Lung (tissue), 12 donors: ENCODE data around the gene KNG1. TPM values are rescaled to one million over a fixed set of nuclear protein-coding genes. Genes with fewer than 3 reads are reported as not detected.
"Not testable (repeated sequence)": the region's sequence is repeated elsewhere in the genome, so short reads cannot be mapped to it uniquely, and the experiment has no call there.

Source experiments
- ATAC-seq: fragments of 200-7000 bp; cut with Tn5 transposase; one replicate; pipeline ENCODE4 v1.9.1; 2020; ENCODE audit warnings: moderate number of reproducible peaks; ENCODE audit not compliant: insufficient read depth, low FRiP score
- DNase-seq, 3 donors: peaks; one replicate each; pipeline ENCODE4 v3.0.0-alpha.2; 2013 to 2017
- H3K27ac ChIP-seq, 2 donors: one replicate each; pipeline ENCODE4 v1.5.1; 2013; ENCODE audit warnings: mild to moderate bottlenecking in 2 of 2, moderate library complexity in 2 of 2, control low read depth in 1 of 2, inconsistent platforms in 1 of 2, low read depth in 1 of 2, low read length in 1 of 2
- H3K27me3 ChIP-seq, 3 donors: one replicate each; pipeline ENCODE4 v1.5.1; 2013; ENCODE audit warnings: low read length in 2 of 3; ENCODE audit not compliant: control insufficient read depth in 3 of 3, insufficient read depth in 3 of 3
- H3K36me3 ChIP-seq, 4 donors: one replicate each; pipeline ENCODE4 v1.5.1; 2013; ENCODE audit warnings: low read length in 4 of 4, mild to moderate bottlenecking in 1 of 4, moderate library complexity in 1 of 4; ENCODE audit not compliant: control insufficient read depth in 4 of 4, insufficient read depth in 4 of 4
- H3K4me1 ChIP-seq, 5 donors: one replicate each; pipeline ENCODE4 v1.5.1; 2013; ENCODE audit warnings: low read length in 5 of 5, mild to moderate bottlenecking in 2 of 5, moderate library complexity in 1 of 5; ENCODE audit not compliant: control insufficient read depth in 5 of 5, insufficient read depth in 5 of 5
- H3K4me3 ChIP-seq: one replicate; pipeline ENCODE4 v1.5.1; 2013; ENCODE audit warnings: mild to moderate bottlenecking, control low read depth, moderate library complexity
- H3K9ac ChIP-seq, 2 donors: one replicate each; pipeline ENCODE4 v1.5.1; 2013; ENCODE audit warnings: low read length in 2 of 2, control low read depth in 1 of 2; ENCODE audit not compliant: insufficient read depth in 1 of 2
- H3K9me3 ChIP-seq, 4 donors: one replicate each; pipeline ENCODE4 v1.5.1; 2013; ENCODE audit warnings: low read length in 3 of 4, mild to moderate bottlenecking in 1 of 4, moderate library complexity in 1 of 4; ENCODE audit not compliant: control insufficient read depth in 4 of 4, insufficient read depth in 3 of 4
- whole genome bisulfite sequencing, 2 donors: extraction: QIAGEN DNeasy Blood & Tissue Kit; methylation state at CpG; one replicate each; pipeline ENCODE4 v1.1.7; 2013; 5-methylcytosine and 5-hydroxymethylcytosine counted together
- polyA plus RNA-seq, 2 donors: library from polyadenylated mRNA; stranded (reverse); fragments of 200-250 nt; gene quantifications; one replicate each; pipeline ENCODE4 v1.2.1, GENCODE V29; 2013
- total RNA-seq, 2 donors: library from RNA; depleted of rRNA in 1 of 2; stranded (reverse); fragments of >200 nt in 1 of 2; gene quantifications; one replicate each; pipeline ENCODE4 v1.2.1, GENCODE V29; 2014 to 2021
- TF ChIP-seq, protein P1 (sequence below): IDR thresholded peaks from 2 replicates; pipeline ENCODE4 v1.5.1; 2012; ENCODE audit warnings: mild to moderate bottlenecking; ENCODE audit errors: control extremely low read depth, extremely low read depth
- donor health status: control.
- donor health status: control.
- donor health status: Bipolar disorder and iron deficiency.
- donor health status: healthy.
- donor health status: DM: yes; HTN: yes; CAD: no.

The KNG1 gene
- total and polyA plus RNA-seq, 4 donors = 0.07 to 0.23 (median 0.13) TPM

DNA sequence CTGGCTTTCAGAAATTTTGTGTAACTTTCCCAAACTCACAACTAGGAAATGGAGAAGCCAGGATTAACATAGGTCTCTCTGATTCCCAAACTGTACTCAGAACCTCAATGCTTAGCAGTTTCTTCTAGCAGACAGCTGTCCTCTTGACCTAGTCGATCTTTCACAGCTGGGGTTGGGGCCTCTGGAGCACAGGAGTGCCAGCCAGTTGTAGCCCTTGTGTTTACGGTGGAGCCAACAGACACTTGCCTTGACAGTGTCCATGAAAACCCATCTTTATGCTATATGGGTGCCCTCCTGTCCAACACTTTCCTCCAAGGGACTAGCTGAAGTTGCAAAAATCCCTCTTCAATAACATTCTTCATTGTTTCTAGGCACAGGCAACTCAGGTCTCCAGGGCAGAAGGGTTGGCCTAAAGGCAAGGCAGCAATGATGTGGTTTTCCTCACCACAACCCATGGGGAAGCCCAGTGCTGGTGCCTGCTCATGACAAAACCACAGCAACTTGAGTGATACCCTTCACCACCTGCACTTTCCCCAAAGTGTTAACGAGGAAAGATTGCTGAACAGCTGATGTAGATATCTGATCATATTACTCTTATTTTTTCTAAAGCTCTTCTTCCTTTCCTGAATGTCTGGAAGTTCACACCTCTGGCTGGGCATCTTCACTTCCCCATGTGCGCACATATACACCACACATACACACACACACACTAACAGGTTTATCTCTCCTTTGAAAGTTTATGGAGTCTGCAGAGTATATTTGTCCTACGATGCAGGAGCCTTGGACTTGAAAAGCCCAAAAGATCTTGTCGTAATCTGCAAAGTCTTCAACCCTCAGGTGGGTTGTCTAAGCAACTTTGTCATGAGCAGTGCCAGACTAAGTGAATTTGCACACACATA, 11.0 kb upstream of the KNG1 start:
- ATAC-seq (no peak), DNase-seq (no peak)
- no peaks in the 10 kb centered on the region for H3K9me3 ChIP-seq
- 63 to 77% methylated on average over 6 of the region's 6 CpGs for WGBS, 2 donors
- no peaks in the 10 kb centered on the region for H3K27me3 ChIP-seq
- H3K4me3 ChIP-seq = no peak overlapping the region
- TF ChIP-seq, protein P1, sequence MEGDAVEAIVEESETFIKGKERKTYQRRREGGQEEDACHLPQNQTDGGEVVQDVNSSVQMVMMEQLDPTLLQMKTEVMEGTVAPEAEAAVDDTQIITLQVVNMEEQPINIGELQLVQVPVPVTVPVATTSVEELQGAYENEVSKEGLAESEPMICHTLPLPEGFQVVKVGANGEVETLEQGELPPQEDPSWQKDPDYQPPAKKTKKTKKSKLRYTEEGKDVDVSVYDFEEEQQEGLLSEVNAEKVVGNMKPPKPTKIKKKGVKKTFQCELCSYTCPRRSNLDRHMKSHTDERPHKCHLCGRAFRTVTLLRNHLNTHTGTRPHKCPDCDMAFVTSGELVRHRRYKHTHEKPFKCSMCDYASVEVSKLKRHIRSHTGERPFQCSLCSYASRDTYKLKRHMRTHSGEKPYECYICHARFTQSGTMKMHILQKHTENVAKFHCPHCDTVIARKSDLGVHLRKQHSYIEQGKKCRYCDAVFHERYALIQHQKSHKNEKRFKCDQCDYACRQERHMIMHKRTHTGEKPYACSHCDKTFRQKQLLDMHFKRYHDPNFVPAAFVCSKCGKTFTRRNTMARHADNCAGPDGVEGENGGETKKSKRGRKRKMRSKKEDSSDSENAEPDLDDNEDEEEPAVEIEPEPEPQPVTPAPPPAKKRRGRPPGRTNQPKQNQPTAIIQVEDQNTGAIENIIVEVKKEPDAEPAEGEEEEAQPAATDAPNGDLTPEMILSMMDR = no peak
- H3K27ac ChIP-seq = no peak overlapping the region
- H3K36me3 ChIP-seq = no peaks in the 10 kb centered on the region
- H3K4me1 ChIP-seq = peaks cover 0 to 3% (median 0%) of the 10 kb centered on the region in 5 donors
- H3K9ac ChIP-seq = no peak overlapping the region

DNA sequence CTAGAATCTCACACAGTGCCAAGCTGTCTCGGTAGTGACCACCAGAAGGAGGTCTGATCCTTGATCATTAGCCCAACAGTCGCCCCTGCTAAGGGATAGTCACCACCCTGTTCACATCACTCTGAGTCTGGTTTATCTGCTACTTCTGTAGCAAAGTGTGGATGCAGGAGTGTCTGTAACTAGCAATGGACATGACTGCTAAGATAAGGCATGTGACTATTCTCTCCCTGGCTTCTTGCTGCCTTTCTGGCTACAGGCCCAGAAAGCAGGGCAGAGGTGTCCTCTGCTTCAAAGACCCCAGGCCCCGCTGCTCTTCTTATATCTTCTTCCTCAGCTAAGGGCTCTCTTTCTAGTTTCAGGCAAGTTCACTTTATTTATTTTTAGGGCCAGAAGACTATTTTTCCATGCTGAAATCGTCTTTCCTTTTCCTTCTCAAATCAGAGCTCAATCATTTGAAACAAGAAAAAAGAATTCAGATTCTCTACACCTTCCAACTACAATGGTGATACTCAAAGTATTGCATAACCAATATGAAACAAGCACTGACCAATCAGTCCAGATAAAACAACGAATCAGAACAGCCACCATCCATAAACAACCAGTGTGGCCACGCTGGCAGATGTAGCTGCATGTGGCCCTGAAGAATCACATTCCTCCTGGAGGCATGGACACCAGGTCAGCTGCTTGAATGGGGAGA, 8.0 kb upstream of the KNG1 start:
- WGBS, 2 donors = 65 to 79% methylated on average over 6 of the region's 6 CpGs
- TF ChIP-seq, protein P1 = no peak
- Histone ChIP-seq H3K4me1 (peaks cover 0 to 1% (median 0%) of the 10 kb centered on the region in 5 donors), H3K9me3 (no peaks in the 10 kb centered on the region), H3K36me3 (no peaks in the 10 kb centered on the region), H3K9ac (no peak overlapping the region), H3K4me3 (no peak overlapping the region), H3K27ac (no peak overlapping the region), H3K27me3 (no peaks in the 10 kb centered on the region)
- no peak for ATAC-seq
- peak in 1 of 3 donors; percentile 3 for DNase-seq

DNA sequence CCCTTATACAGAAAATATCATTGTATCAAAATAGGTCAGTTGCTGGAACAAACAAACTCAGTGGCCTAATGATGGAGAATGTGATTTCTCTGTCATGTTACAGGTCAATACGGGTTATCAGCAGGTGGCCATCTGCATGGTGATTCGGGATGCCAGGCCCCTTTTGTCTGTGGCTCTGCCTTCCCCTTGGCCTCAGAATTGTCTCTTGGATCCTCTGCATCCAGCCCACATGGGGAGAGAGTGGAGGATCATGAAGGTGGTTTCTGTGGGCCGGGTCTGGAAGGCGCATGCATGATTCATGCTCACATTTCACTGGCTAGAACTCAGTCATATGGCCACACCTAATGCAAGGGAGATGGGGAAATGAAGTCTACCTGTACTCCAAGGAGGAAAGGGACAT, 6.5 kb upstream of the KNG1 start:
- not testable (repeated sequence) for H3K4me1 ChIP-seq, H3K4me3 ChIP-seq, H3K9ac ChIP-seq, H3K27me3 ChIP-seq, H3K36me3 ChIP-seq, DNase-seq, H3K9me3 ChIP-seq, ATAC-seq, H3K27ac ChIP-seq
- 77 to 88% methylated on average over 4 of the region's 4 CpGs for WGBS, 2 donors

DNA sequence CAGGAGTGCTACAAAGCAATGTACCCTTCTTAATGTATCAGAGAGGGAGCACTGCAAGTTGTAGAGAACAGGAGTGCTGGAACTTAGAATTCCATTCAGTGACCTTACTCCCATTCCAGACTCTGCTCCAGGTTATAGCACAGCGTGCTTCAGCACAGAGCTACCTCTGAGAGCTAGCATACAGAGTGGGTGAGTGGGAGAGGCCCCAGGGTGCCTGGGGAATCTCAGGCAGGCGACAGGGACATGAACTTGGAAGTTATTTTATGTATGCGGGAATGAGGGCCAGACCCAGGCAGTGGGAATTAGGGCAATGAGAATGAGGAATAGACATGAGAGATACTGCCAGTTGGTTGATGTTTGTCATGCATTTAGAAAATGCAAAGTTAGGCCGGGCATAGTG, 3.7 kb upstream of the KNG1 start:
- Histone ChIP-seq H3K9ac (no peak overlapping the region), H3K27ac (no peak overlapping the region), H3K27me3 (no peaks in the 10 kb centered on the region), H3K36me3 (no peaks in the 10 kb centered on the region), H3K4me1 (peaks cover 0 to 1% (median 0%) of the 10 kb centered on the region in 5 donors), H3K4me3 (no peak overlapping the region), H3K9me3 (no peaks in the 10 kb centered on the region)
- WGBS, 2 donors = 73 to 86% methylated on average over 4 of the region's 4 CpGs
- ATAC-seq = no peak
- no peak for DNase-seq
- TF ChIP-seq, protein P1 = no peak
